H9 (cell line): ENCODE measurements around the gene STKLD1. TPM values are rescaled to one million over a fixed set of nuclear protein-coding genes. Genes with fewer than 3 reads are reported as not detected.

ENCODE experiments used
- DNase-seq: peaks from one replicate; pipeline ENCODE4 v3.0.0-alpha.2; 2017
- H2AFZ ChIP-seq: one replicate; pipeline ENCODE4 v1.6.1; 2013; ENCODE audit warnings: mild to moderate bottlenecking, low read length, control low read depth, moderate library complexity
- H2AK5ac ChIP-seq: 2 replicates; pipeline ENCODE4 v1.6.1; 2013; ENCODE audit warnings: low read length, control low read depth, mixed read lengths; ENCODE audit not compliant: insufficient read length
- H2BK120ac ChIP-seq: one replicate; pipeline ENCODE4 v1.6.1; 2013; ENCODE audit warnings: low read depth, mild to moderate bottlenecking, low read length, control low read depth, inconsistent platforms; ENCODE audit not compliant: poor library complexity, severe bottlenecking
- H2BK12ac ChIP-seq: 2 replicates; pipeline ENCODE4 v1.6.1; 2013; ENCODE audit warnings: low read length, control low read depth, mixed read lengths, low read depth; ENCODE audit not compliant: insufficient read length
- H2BK15ac ChIP-seq: 2 replicates; pipeline ENCODE4 v1.6.1; 2013; ENCODE audit warnings: low read depth, low read length, control low read depth
- H2BK20ac ChIP-seq: one replicate; pipeline ENCODE4 v1.6.1; 2013; ENCODE audit warnings: low read depth, mild to moderate bottlenecking, low read length, control low read depth, inconsistent platforms; ENCODE audit not compliant: poor library complexity, severe bottlenecking
- H2BK5ac ChIP-seq: 2 replicates; pipeline ENCODE4 v1.6.1; 2013; ENCODE audit warnings: low read length, control low read depth, mixed read lengths; ENCODE audit not compliant: insufficient read length
- H3K14ac ChIP-seq: 2 replicates; pipeline ENCODE4 v1.6.1; 2013; ENCODE audit warnings: low read length, control low read depth; ENCODE audit not compliant: insufficient read depth
- H3K18ac ChIP-seq: 2 replicates; pipeline ENCODE4 v1.6.1; 2013; ENCODE audit warnings: low read depth, mild to moderate bottlenecking, mixed read lengths, low read length, control low read depth; ENCODE audit not compliant: insufficient read length
- H3K23ac ChIP-seq: 2 replicates; pipeline ENCODE4 v1.6.1; 2013; ENCODE audit warnings: low read length, control low read depth, mixed read lengths, low read depth; ENCODE audit not compliant: insufficient read length
- H3K23me2 ChIP-seq: 2 replicates; pipeline ENCODE4 v1.6.1; 2013; ENCODE audit warnings: low read depth, mild to moderate bottlenecking, mixed read lengths, low read length, control low read depth; ENCODE audit not compliant: insufficient read length, poor library complexity, severe bottlenecking
- H3K27ac ChIP-seq: 2 replicates; pipeline ENCODE4 v1.5.1; 2013; ENCODE audit warnings: low read length, control low read depth, mixed read lengths, low read depth; ENCODE audit not compliant: insufficient read length
- H3K27me3 ChIP-seq: 2 replicates; pipeline ENCODE4 v1.6.1; 2013; ENCODE audit warnings: low read length, control low read depth, inconsistent platforms; ENCODE audit not compliant: insufficient read depth
- H3K4ac ChIP-seq: 2 replicates; pipeline ENCODE4 v1.6.1; 2013; ENCODE audit warnings: low read depth, mild to moderate bottlenecking, control low read depth, inconsistent platforms, low read length, moderate library complexity
- H3K4me1 ChIP-seq: 2 replicates; pipeline ENCODE4 v1.6.1; 2013; ENCODE audit warnings: low read length, control low read depth, inconsistent platforms; ENCODE audit not compliant: insufficient read depth
- H3K4me2 ChIP-seq: 2 replicates; pipeline ENCODE4 v1.6.1; 2013; ENCODE audit warnings: low read length, control low read depth, mixed read lengths; ENCODE audit not compliant: insufficient read length, insufficient read depth
- H3K56ac ChIP-seq: 2 replicates; pipeline ENCODE4 v1.6.1; 2013; ENCODE audit warnings: low read depth, mild to moderate bottlenecking, mixed read lengths, low read length, control low read depth; ENCODE audit not compliant: insufficient read length
- H3K79me1 ChIP-seq: 2 replicates; pipeline ENCODE4 v1.6.1; 2013; ENCODE audit warnings: low read depth, mild to moderate bottlenecking, moderate library complexity, low read length, control low read depth, inconsistent platforms; ENCODE audit not compliant: insufficient read depth, poor library complexity, severe bottlenecking
- H3K79me2 ChIP-seq: 2 replicates; pipeline ENCODE4 v1.6.1; 2013; ENCODE audit warnings: low read length, control low read depth, inconsistent platforms; ENCODE audit not compliant: insufficient read depth
- H3K9ac ChIP-seq: 2 replicates; pipeline ENCODE4 v1.6.1; 2013; ENCODE audit warnings: low read length, control low read depth, mixed read lengths; ENCODE audit not compliant: insufficient read length; ENCODE audit errors: extremely low read depth
- H3K9me3 ChIP-seq: one replicate; pipeline ENCODE4 v1.6.1; 2013; ENCODE audit warnings: low read depth, low read length, inconsistent platforms; ENCODE audit not compliant: control insufficient read depth
- H3T11ph ChIP-seq: one replicate; pipeline ENCODE4 v1.6.1; 2013; ENCODE audit warnings: mild to moderate bottlenecking, low read length, control low read depth, inconsistent platforms
- H4K20me1 ChIP-seq: one replicate; pipeline ENCODE4 v1.6.1; 2013; ENCODE audit not compliant: control insufficient read depth, insufficient read length, insufficient read depth
- H4K5ac ChIP-seq: 2 replicates; pipeline ENCODE4 v1.6.1; 2013; ENCODE audit warnings: low read depth, mild to moderate bottlenecking, mixed read lengths, low read length, control low read depth; ENCODE audit not compliant: insufficient read length
- H4K8ac ChIP-seq: replicated peaks from 2 replicates; pipeline ENCODE4 v1.6.1; 2013; ENCODE audit warnings: low read length, control low read depth, mixed read lengths, low read depth; ENCODE audit not compliant: insufficient read length
- H4K91ac ChIP-seq: 2 replicates; pipeline ENCODE4 v1.6.1; 2013; ENCODE audit warnings: low read depth, mild to moderate bottlenecking, moderate library complexity, mixed read lengths, low read length, control low read depth; ENCODE audit not compliant: insufficient read length
- H3K27ac Mint-ChIP-seq, 3 experiments: 2 replicates in 2 of 3; 3 replicates in 1 of 3; pipeline ENCODE4 v1.8.0; 2020 to 2021; ENCODE audit warnings: mixed read lengths in 3 of 3, mild to moderate bottlenecking in 1 of 3, moderate library complexity in 1 of 3
- H3K27me3 Mint-ChIP-seq: 2 replicates; pipeline ENCODE4 v1.8.0; 2021; ENCODE audit warnings: low read depth, mild to moderate bottlenecking, moderate library complexity, mixed read lengths
- H3K36me3 Mint-ChIP-seq, 3 experiments: 2 replicates in 2 of 3; 3 replicates in 1 of 3; pipeline ENCODE4 v1.8.0; 2020 to 2021; ENCODE audit warnings: low read depth in 3 of 3, mixed read lengths in 3 of 3; ENCODE audit not compliant: insufficient read depth in 1 of 3
- H3K4me1 Mint-ChIP-seq, 2 experiments: 2 replicates each; pipeline ENCODE4 v1.8.0; 2020; ENCODE audit warnings: mixed read lengths in 2 of 2
- H3K4me3 Mint-ChIP-seq, 2 experiments: 2 replicates in 1 of 2; 3 replicates in 1 of 2; pipeline ENCODE4 v1.8.0; 2020 to 2021; ENCODE audit warnings: mild to moderate bottlenecking in 2 of 2, mixed read lengths in 2 of 2, moderate library complexity in 1 of 2
- H3K9me3 Mint-ChIP-seq, 2 experiments: 2 replicates in 1 of 2; 3 replicates in 1 of 2; pipeline ENCODE4 v1.8.0; 2020; ENCODE audit warnings: mild to moderate bottlenecking in 2 of 2, mixed read lengths in 2 of 2, moderate library complexity in 1 of 2
- WGBS: extraction: QIAGEN DNeasy Blood & Tissue Kit; methylation state at CpG from one replicate; pipeline ENCODE4 v1.1.7; 2013; ENCODE audit warnings: missing lambda C conversion rate, low lambda C conversion rate, mixed read lengths; ENCODE audit not compliant: insufficient read length; ENCODE audit errors: extremely low coverage; 5-methylcytosine and 5-hydroxymethylcytosine counted together
- total RNA-seq: library from RNA; stranded (reverse); gene quantifications from 2 replicates; pipeline ENCODE4 v1.2.1, GENCODE V29; 2021
- TF ChIP-seq, protein P1 (sequence below): fragments of 200-600 bp; sonication (generic); conservative IDR thresholded peaks from 3 replicates; pipeline ENCODE4 v1.8.0; 2021; ENCODE audit warnings: antibody characterized with exemption, mild to moderate bottlenecking

STKLD1 gene
- total RNA-seq, 1 experiment from 2014 or later, result 0.57 TPM

DNA sequence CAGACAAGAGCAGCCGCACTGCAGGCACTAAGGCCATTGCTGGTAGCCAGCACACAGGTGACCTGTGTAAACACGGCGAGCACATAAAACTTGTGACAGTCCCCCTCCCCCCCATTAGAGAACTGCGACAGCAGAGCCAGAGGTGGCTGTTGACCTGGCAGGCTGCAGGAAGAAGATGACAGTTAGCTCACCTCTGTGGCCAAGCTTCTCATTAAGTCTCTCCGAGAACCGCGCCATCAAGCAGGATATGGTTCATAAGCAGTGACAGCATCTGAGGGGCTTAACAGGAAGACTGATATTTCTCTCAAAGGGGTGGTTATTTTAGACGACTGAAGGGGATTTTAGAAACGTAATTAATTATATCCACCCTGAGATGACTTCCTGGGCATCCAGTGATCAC is 5.5 kb upstream of the STKLD1 start:
- H3K79me2 ChIP-seq, result peaks cover 62% of the 10 kb centered on the region; the same call in 1 of the 2 replicates
- H4K20me1 ChIP-seq, result no peaks in the 10 kb centered on the region
- no peak for DNase-seq
- no peak overlapping the region for H4K5ac ChIP-seq
- no peak overlapping the region for H3T11ph ChIP-seq
- Mint-ChIP-seq H3K4me3 (no peak overlapping the region), H3K4me1 (peaks cover 11 to 13% of the 10 kb centered on the region in 2 experiments), H3K27ac (no peak overlapping the region), H3K36me3 (peaks cover 26 to 73% (median 57%) of the 10 kb centered on the region in 3 experiments; a peak in 6 of 7 replicates), H3K27me3 (no peaks in the 10 kb centered on the region), H3K9me3 (no peaks in the 10 kb centered on the region; a peak in 1 of 5 replicates)
- no peaks in the 10 kb centered on the region for H3K27me3 ChIP-seq
- no peaks in the 10 kb centered on the region for H3K9me3 ChIP-seq
- TF ChIP-seq, protein P1, sequence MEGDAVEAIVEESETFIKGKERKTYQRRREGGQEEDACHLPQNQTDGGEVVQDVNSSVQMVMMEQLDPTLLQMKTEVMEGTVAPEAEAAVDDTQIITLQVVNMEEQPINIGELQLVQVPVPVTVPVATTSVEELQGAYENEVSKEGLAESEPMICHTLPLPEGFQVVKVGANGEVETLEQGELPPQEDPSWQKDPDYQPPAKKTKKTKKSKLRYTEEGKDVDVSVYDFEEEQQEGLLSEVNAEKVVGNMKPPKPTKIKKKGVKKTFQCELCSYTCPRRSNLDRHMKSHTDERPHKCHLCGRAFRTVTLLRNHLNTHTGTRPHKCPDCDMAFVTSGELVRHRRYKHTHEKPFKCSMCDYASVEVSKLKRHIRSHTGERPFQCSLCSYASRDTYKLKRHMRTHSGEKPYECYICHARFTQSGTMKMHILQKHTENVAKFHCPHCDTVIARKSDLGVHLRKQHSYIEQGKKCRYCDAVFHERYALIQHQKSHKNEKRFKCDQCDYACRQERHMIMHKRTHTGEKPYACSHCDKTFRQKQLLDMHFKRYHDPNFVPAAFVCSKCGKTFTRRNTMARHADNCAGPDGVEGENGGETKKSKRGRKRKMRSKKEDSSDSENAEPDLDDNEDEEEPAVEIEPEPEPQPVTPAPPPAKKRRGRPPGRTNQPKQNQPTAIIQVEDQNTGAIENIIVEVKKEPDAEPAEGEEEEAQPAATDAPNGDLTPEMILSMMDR, result no peak
- H2BK12ac ChIP-seq, result no peak overlapping the region
- H3K4ac ChIP-seq, result no peak overlapping the region
- H2BK5ac ChIP-seq, result no peak overlapping the region
- H3K4me1 ChIP-seq, result no peaks in the 10 kb centered on the region
- H2BK15ac ChIP-seq, result no peak overlapping the region
- no peak overlapping the region for H3K27ac ChIP-seq
- no peak overlapping the region for H3K14ac ChIP-seq
- H3K79me1 ChIP-seq, result peaks cover 34% of the 10 kb centered on the region
- H4K91ac ChIP-seq, result no peak overlapping the region
- no peak overlapping the region for H4K8ac ChIP-seq
- no peak overlapping the region for H2AFZ ChIP-seq
- H3K56ac ChIP-seq, result no peak overlapping the region
- no peak overlapping the region for H3K18ac ChIP-seq
- H2AK5ac ChIP-seq, result no peak overlapping the region
- no CpG with 5 or more reads among the region's 9 CpGs for WGBS
- no peak overlapping the region for H2BK20ac ChIP-seq
- peaks cover 6% of the 10 kb centered on the region for H3K23me2 ChIP-seq
- no peak overlapping the region for H3K4me2 ChIP-seq
- no peak overlapping the region for H3K9ac ChIP-seq
- H2BK120ac ChIP-seq, result no peak overlapping the region
- H3K23ac ChIP-seq, result no peak overlapping the region
